Gastroesophageal sphincter (tissue), 4 donors: Measurements from ENCODE around the gene PTPN13. TPM values are rescaled to one million over a fixed set of nuclear protein-coding genes. Genes with fewer than 3 reads are reported as not detected.
"Not testable (repeated sequence)": the region's sequence is repeated elsewhere in the genome, so short reads cannot be mapped to it uniquely, and the experiment has no call there.

Experiments used
- ATAC-seq: fragments of 150-250 bp; one replicate; pipeline ENCODE4 v1.9.1; 2016; ENCODE audit warnings: mild to moderate bottlenecking, moderate library complexity
- H3K27ac ChIP-seq, 4 donors: fragments of 200-600 bp; sonication (generic) in 3 of 4; 1 replicate in 3 of 4; 2 replicates in 1 of 4; pipeline ENCODE4 v1.5.1; 2016 to 2019
- H3K27me3 ChIP-seq: fragments of 200-600 bp; sonication (generic); one replicate; pipeline ENCODE4 v1.5.1; 2019
- H3K36me3 ChIP-seq, 2 donors: fragments of 200-600 bp; sonication (generic); one replicate each; pipeline ENCODE4 v1.5.1; 2019; ENCODE audit warnings: control low read depth in 1 of 2
- H3K4me1 ChIP-seq, 3 donors: fragments of 200-600 bp; sonication (generic); 1 replicate in 2 of 3; 2 replicates in 1 of 3; pipeline ENCODE4 v1.5.1; 2016 to 2019; ENCODE audit warnings: control low read depth in 2 of 3
- H3K4me3 ChIP-seq, 2 donors: fragments of 200-600 bp; sonication (generic); one replicate each; pipeline ENCODE4 v1.5.1; 2019; ENCODE audit warnings: mild to moderate bottlenecking in 1 of 2, moderate library complexity in 1 of 2
- H3K9me3 ChIP-seq, 3 donors: fragments of 200-600 bp; sonication (generic); one replicate each; pipeline ENCODE4 v1.5.1; 2017 to 2019; ENCODE audit warnings: control low read depth in 2 of 3
- EP300 ChIP-seq: sonication (generic); formaldehyde crosslinking; IDR thresholded peaks from one replicate; pipeline ENCODE4 v1.6.1; 2017; ENCODE audit warnings: antibody characterized with exemption, mild to moderate bottlenecking
- POLR2A ChIP-seq, 2 donors: fragments of 450-650 bp; IDR thresholded peaks; one replicate each; pipeline ENCODE4 v1.6.1; 2017; ENCODE audit warnings: antibody characterized with exemption in 2 of 2, mild to moderate bottlenecking in 2 of 2, moderate library complexity in 1 of 2
- POLR2AphosphoS5 ChIP-seq: sonication (generic); formaldehyde crosslinking; IDR thresholded peaks from one replicate; pipeline ENCODE4 v1.6.1; 2017; ENCODE audit warnings: antibody characterized with exemption
- WGBS, 2 donors: methylation state at CpG; one replicate each; pipeline ENCODE4 v1.1.5; 2018; ENCODE audit warnings: low coverage in 1 of 2; 5-methylcytosine and 5-hydroxymethylcytosine counted together
- total RNA-seq, 4 donors: library from RNA; depleted of rRNA; stranded (reverse); fragments of >200 nt; gene quantifications; one replicate each; pipeline ENCODE4 v1.1.0, GENCODE V29; 2016
- TF ChIP-seq, protein P1 (sequence below), 4 experiments: fragments of 200-600 bp in 2 of 4; fragments of 450-650 bp in 2 of 4; sonication (generic) in 1 of 4; IDR thresholded peaks; one replicate each; pipeline ENCODE4 v1.5.1; 2017 to 2019; ENCODE audit warnings: antibody characterized with exemption in 4 of 4, mild to moderate bottlenecking in 2 of 4, moderate library complexity in 2 of 4

The PTPN13 gene
- total RNA-seq, 4 donors from 2014 or later = 12.8 to 22.7 (median 20.7) TPM

DNA sequence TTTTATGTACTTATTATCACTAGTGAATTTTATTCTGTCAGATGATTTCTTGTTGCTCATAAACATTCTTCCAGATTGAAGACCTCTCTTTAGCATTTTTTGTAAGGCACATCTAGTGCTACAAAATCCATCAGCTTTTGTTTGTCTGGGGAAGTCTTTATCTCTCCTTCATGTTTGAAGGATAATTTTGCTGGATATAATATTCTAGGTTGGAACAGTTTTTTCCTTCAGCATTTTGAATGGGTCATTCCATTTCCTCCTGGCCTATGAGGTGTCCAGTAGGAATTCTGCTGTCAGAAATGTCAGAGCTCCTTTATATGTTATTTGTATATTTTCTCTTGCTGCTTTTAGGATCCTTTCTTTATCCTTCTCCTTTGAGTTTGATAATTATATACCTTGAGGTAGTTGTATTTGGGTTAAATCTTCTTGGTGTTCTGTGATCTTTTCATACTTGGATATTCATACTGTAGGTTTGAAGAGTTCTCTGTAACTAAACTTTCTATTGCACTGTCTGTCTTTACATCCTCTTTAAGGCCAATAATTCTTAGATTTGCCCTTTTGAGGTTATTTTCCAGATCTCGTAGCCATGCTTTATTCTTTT is 58.3 kb downstream of the PTPN13 start:
- Histone ChIP-seq H3K36me3 (peaks cover 0 to 4% of the 10 kb centered on the region in 2 donors), H3K9me3 (peaks cover 0 to 58% (median 0%) of the 10 kb centered on the region in 3 donors), H3K4me1 (no peaks in the 10 kb centered on the region), H3K27me3 (no peaks in the 10 kb centered on the region), H3K27ac (no peak overlapping the region), H3K4me3 (no peak overlapping the region)
- ATAC-seq = no peak
- WGBS, 2 donors = 100% methylated on average over 1 of the region's 1 CpG; no CpG with 5 or more reads in 1 of the 2 donors
- TF ChIP-seq POLR2AphosphoS5 = no peak
- TF ChIP-seq POLR2A (IDR thresholded peaks at IDR 0.05) = no peak
- TF ChIP-seq, protein P1, sequence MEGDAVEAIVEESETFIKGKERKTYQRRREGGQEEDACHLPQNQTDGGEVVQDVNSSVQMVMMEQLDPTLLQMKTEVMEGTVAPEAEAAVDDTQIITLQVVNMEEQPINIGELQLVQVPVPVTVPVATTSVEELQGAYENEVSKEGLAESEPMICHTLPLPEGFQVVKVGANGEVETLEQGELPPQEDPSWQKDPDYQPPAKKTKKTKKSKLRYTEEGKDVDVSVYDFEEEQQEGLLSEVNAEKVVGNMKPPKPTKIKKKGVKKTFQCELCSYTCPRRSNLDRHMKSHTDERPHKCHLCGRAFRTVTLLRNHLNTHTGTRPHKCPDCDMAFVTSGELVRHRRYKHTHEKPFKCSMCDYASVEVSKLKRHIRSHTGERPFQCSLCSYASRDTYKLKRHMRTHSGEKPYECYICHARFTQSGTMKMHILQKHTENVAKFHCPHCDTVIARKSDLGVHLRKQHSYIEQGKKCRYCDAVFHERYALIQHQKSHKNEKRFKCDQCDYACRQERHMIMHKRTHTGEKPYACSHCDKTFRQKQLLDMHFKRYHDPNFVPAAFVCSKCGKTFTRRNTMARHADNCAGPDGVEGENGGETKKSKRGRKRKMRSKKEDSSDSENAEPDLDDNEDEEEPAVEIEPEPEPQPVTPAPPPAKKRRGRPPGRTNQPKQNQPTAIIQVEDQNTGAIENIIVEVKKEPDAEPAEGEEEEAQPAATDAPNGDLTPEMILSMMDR (IDR thresholded peaks at IDR 0.05) = no peak
- no peak for TF ChIP-seq EP300

DNA sequence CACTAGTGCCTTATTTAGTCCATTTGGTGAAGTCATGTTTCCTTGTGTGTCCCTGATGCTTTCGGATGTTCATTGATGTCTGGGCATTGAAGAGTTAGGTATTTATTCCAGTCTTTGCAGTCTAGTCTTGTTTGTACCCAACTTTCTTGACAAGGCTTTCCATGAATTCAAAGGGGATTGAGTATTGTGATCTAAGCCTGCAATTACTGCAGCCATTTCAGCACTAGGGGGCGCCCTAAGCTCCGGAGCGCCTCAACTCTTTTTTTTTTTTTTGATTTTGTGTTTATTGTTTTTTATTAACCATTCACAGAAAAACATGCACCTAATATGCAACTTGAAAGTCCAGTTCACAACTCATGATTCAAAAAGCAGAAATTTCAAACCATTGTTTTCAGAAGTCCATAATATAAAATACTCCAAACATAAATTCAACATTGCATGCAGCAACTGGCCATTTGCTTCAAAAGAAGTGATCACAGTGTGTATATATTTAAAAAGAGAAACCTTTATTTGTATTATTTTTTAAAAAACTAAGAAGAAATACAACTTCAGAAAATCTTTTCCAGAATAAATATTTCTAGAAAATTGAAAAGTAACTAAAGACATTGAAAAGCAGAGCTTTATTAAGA is 59.2 kb downstream of the PTPN13 start:
- H3K9me3 ChIP-seq = peaks cover 0 to 56% (median 0%) of the 10 kb centered on the region in 3 donors
- TF ChIP-seq, protein P1 (IDR thresholded peaks at IDR 0.05) = no peak
- TF ChIP-seq POLR2AphosphoS5 (no peak), POLR2A (IDR thresholded peaks at IDR 0.05) (no peak), EP300 (no peak)
- no peak for ATAC-seq
- no peak overlapping the region for H3K27ac ChIP-seq
- no peaks in the 10 kb centered on the region for H3K4me1 ChIP-seq
- H3K4me3 ChIP-seq = no peak overlapping the region
- H3K36me3 ChIP-seq = peaks cover 0 to 9% of the 10 kb centered on the region in 2 donors
- WGBS, 2 donors = 60 to 100% methylated on average over 1 to 3 of the region's 4 CpGs
- no peaks in the 10 kb centered on the region for H3K27me3 ChIP-seq

DNA sequence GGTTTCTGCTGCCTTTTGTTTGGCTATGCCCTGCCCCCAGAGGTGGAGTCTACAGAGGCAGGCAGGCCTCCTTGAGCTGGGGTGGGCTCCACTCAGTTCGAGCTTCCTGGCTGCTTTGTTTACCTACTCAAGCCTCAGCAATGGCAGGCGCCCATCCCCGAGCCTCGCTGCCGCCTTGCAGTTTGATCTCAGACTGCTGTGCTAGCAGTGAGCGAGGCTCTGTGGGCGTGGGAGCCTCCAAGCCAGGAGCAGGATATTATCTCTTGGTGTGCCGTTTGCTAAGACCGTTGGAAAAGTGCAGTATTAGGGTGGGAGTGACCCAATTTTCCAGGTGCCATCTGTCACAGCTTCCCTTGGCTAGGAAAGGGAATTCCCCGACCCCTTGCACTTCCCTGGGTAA is 62.7 kb downstream of the PTPN13 start:
- H3K4me1 ChIP-seq, H3K27me3 ChIP-seq, H3K27ac ChIP-seq, H3K36me3 ChIP-seq, ATAC-seq, H3K4me3 ChIP-seq: not testable (repeated sequence)
- peaks cover 0 to 21% (median 0%) of the 10 kb centered on the region in 3 donors for H3K9me3 ChIP-seq
- WGBS, 2 donors = no CpG with 5 or more reads among the region's 10 CpGs

DNA sequence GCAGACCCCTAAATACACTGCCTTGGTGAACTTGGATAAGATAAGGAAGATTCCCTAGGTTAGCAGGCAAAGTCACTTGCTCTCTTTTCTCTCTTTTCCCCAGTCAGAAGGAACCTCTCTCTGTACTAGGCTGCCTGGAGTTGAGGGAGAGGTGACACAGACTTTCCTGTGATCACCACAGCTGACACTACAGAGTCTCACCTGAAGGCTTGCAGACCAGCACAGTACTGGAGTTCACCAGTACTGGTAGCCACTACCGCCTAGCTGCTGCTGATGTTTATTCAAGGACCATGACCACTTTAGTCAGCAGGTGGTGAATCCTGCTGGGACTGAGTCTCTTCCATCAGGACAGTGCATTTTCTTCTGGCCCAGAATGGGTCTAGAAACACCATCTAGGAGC is 63.3 kb downstream of the PTPN13 start:
- no peaks in the 10 kb centered on the region for H3K27me3 ChIP-seq
- WGBS, 2 donors = no CpG with 5 or more reads among the region's 1 CpG
- no peaks in the 10 kb centered on the region for H3K4me1 ChIP-seq
- TF ChIP-seq POLR2AphosphoS5 = no peak
- TF ChIP-seq, protein P1 (IDR thresholded peaks at IDR 0.05) = no peak
- H3K36me3 ChIP-seq = peaks cover 0 to 5% of the 10 kb centered on the region in 2 donors
- H3K4me3 ChIP-seq = no peak overlapping the region
- H3K9me3 ChIP-seq = peaks cover 0 to 15% (median 0%) of the 10 kb centered on the region in 3 donors
- no peak for ATAC-seq
- H3K27ac ChIP-seq = no peak overlapping the region

DNA sequence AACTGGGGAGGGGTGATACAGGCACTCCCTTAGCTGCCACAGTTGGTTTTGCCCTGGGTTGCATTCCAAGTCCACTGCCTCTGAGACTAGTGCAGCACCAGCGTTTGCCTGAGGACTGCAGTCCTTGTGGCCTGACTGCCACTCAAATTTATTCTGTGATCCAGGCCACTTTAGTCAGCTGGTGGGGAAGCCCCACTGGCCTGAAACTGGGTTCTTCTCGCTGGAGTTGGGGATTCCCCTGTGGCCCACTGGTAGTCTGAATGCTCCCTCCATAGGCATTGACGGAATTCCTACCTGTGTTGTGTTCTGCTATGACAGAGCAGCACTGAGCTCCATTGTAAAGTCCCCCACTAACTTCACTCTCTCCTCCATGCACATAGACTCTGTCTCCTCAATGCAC is 63.8 kb downstream of the PTPN13 start:
- no peaks in the 10 kb centered on the region for H3K27me3 ChIP-seq
- no peaks in the 10 kb centered on the region for H3K4me1 ChIP-seq
- H3K4me3 ChIP-seq = no peak overlapping the region
- H3K9me3 ChIP-seq = peaks cover 0 to 10% (median 0%) of the 10 kb centered on the region in 3 donors
- no peak for TF ChIP-seq EP300
- TF ChIP-seq POLR2AphosphoS5 = no peak
- ATAC-seq = no peak
- no peak overlapping the region for H3K27ac ChIP-seq
- WGBS, 2 donors = 86 to 100% methylated on average over 1 of the region's 3 CpGs
- peaks cover 0 to 5% of the 10 kb centered on the region in 2 donors for H3K36me3 ChIP-seq

DNA sequence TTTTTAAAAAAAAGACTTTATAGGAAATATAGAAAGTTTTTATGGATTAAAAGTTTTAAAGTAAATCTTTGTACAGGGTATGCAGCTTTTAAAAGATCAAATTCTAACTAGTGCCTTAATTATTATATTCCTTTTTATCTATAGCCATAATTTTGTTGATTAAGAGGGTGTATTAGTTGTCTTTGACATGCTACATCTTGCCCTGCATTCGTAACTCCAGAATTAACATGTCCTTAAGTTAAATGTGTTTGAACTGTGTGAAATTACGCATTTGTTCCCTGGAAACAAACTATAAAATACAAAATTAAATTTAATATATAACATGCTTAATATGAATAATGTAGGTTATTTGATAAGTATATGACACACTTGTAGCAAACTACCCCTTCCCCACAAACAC is 66.3 kb downstream of the PTPN13 start:
- Histone ChIP-seq H3K27me3 (no peaks in the 10 kb centered on the region), H3K9me3 (no peaks in the 10 kb centered on the region), H3K4me3 (no peak overlapping the region), H3K36me3 (peaks cover 0 to 5% of the 10 kb centered on the region in 2 donors), H3K4me1 (no peaks in the 10 kb centered on the region), H3K27ac (no peak overlapping the region)
- TF ChIP-seq, protein P1 (IDR thresholded peaks at IDR 0.05) = no peak
- TF ChIP-seq EP300 = no peak
- TF ChIP-seq POLR2A (IDR thresholded peaks at IDR 0.05) = no peak
- TF ChIP-seq POLR2AphosphoS5 = no peak
- 83 to 100% methylated on average over 2 of the region's 2 CpGs for WGBS, 2 donors
- no peak for ATAC-seq
